Esophagus muscularis mucosa (tissue), 3 donors: ENCODE measurements around the gene GALNT1.

Source experiments
- CTCF ChIP-seq, 3 experiments: fragments of 200-600 bp in 2 of 3; fragments of 450-650 bp in 1 of 3; sonication (generic) in 2 of 3; IDR thresholded peaks; one replicate each; pipeline ENCODE4 v1.5.1; 2017 to 2019; ENCODE audit warnings: antibody characterized with exemption in 3 of 3, mild to moderate bottlenecking in 2 of 3, moderate library complexity in 1 of 3
- POLR2A ChIP-seq: fragments of 450-650 bp; IDR thresholded peaks from one replicate; pipeline ENCODE4 v1.6.1; 2017; ENCODE audit warnings: antibody characterized with exemption, moderate library complexity, mild to moderate bottlenecking, low read depth

- TF ChIP-seq CTCF (IDR thresholded peaks at IDR 0.05) (no peak), POLR2A (no peak)
These were observed 16.6 kb upstream of the GALNT1 start for GRCh38 chr18:35564795-35565453.
